ENCODE data around the gene OGDH. TPM values are rescaled to one million over a fixed set of nuclear protein-coding genes. Genes with fewer than 3 reads are reported as not detected.

Gene OGDH
- total and polyA plus RNA-seq, 4 experiments from 2014 or later: 42.2 to 126 (median 88.8) TPM

- POLR2A ChIA-PET (ENCODE audit: partially characterized antibody): interaction anchor here (4.2 kb wide), 1 partner anchor 19 kb away, joined by 24 read pairs; the partner anchor contains the start of gene TMED4
- no peak overlapping the region for H3K27ac ChIP-seq (ENCODE audit: low read depth, low read length)
These were observed 43.2 kb upstream of the OGDH start for GRCh38 chr7:44563171-44563679.

DNA sequence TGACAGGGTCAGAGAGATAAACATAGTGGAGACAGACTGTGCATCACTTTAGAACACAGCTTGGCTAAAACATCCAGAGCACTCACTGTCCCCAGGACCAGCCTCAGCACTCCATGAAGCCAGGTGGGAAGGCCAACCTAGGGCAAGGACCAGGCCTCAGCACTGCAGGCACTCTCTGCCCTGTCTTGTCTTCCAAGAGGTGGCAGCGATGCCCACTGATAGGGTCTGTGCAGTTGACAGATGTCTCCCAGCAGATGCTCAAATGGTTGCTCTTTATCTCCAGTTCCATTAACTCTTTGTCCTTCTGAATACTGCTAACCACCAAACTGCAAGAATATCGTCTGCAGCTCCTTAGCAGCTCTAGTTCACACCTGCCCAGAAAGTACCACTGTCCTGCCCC lies 41.8 kb upstream of the OGDH start:
- Mint-ChIP-seq H3K9me3 (peaks cover 0 to 2% (median 0%) of the 10 kb centered on the region in 8 donors), H3K4me1 (peaks cover 1 to 11% (median 7%) of the 10 kb centered on the region in 4 donors), H3K27ac (peak overlapping the region in 3 of 7 donors; percentile 25 to 66 (median 58)), H3K27me3 (no peaks in the 10 kb centered on the region), H3K36me3 (peaks cover 37 to 52% of the 10 kb centered on the region in 2 donors), H3K4me3 (no peak overlapping the region)
- no peak for DNase-seq
- ChIA-PET POLR2A (ENCODE audit: partially characterized antibody) (interaction anchor here (1.3 to 4.2 kb wide), 6 partner anchors 10 to 283 kb away, joined by 4 to 24 read pairs (median 8); partner anchors contain the start of genes DDX56, NUDCD3 and TMED4), CTCF (ENCODE audit: partially characterized antibody) (interaction anchor here (0.9 to 5.1 kb wide), 31 partner anchors 8 to 545 kb away, joined by 3 to 36 read pairs (median 4); partner anchors contain the start of genes DDX56, H2AZ2, TMED4 and YKT6)
- no peaks in the 10 kb centered on the region for H3K9me3 ChIP-seq (ENCODE audit: control insufficient read depth in 1 of 2, low read length in 2 of 2)
- H3K36me3 ChIP-seq (ENCODE audit: insufficient read depth, low read length): peaks cover 38% of the 10 kb centered on the region
- H3K4me3 ChIP-seq (ENCODE audit: low read length in 2 of 2): no peak overlapping the region
- H3K27ac ChIP-seq (ENCODE audit: low read depth, low read length): no peak overlapping the region
- intact Hi-C loops (cut with micrococcal nuclease): loop anchor here (1.0 to 2.0 kb wide), 2 partner anchors 74 to 216 kb away; partner anchors contain the start of gene NUDCD3
- peaks cover 10% of the 10 kb centered on the region for H3K4me1 ChIP-seq (ENCODE audit: insufficient read depth, low read length)
- H3K27me3 ChIP-seq (ENCODE audit: insufficient read depth, low read length): no peaks in the 10 kb centered on the region

More at GRCh38 chr7:44563171-44563679, 43.2 kb upstream of the OGDH start:
- H3K27ac Mint-ChIP-seq: peak overlapping the region in 3 of 7 donors; percentile 22 to 55 (median 30)
- CTCF ChIA-PET (ENCODE audit: partially characterized antibody): interaction anchor here (3.0 to 3.3 kb wide), 3 partner anchors 12 to 322 kb away, joined by 13 to 36 read pairs (median 31); partner anchors contain the start of gene DDX56
- intact Hi-C loops (cut with micrococcal nuclease): no loop called here
- Histone ChIP-seq H3K27me3 (ENCODE audit: insufficient read depth, low read length) (no peaks in the 10 kb centered on the region), H3K4me1 (ENCODE audit: insufficient read depth, low read length) (peaks cover 10% of the 10 kb centered on the region), H3K36me3 (ENCODE audit: insufficient read depth, low read length) (peaks cover 24% of the 10 kb centered on the region), H3K4me3 (ENCODE audit: low read length in 2 of 2) (no peak overlapping the region), H3K9me3 (ENCODE audit: control insufficient read depth in 1 of 2, low read length in 2 of 2) (no peaks in the 10 kb centered on the region)
- DNase-seq: no peak
- H3K9me3 Mint-ChIP-seq: peaks cover 0 to 2% (median 0%) of the 10 kb centered on the region in 8 donors
- peaks cover 25 to 40% of the 10 kb centered on the region in 2 donors for H3K36me3 Mint-ChIP-seq
- no peaks in the 10 kb centered on the region for H3K27me3 Mint-ChIP-seq
- H3K4me3 Mint-ChIP-seq: no peak overlapping the region
- H3K4me1 Mint-ChIP-seq: peaks cover 1 to 10% (median 7%) of the 10 kb centered on the region in 4 donors

GRCh38 chr7:44565097-44565794 lies 41.2 kb upstream of the OGDH start:
- no peak overlapping the region for H3K4me3 ChIP-seq (ENCODE audit: low read length in 2 of 2)

DNA sequence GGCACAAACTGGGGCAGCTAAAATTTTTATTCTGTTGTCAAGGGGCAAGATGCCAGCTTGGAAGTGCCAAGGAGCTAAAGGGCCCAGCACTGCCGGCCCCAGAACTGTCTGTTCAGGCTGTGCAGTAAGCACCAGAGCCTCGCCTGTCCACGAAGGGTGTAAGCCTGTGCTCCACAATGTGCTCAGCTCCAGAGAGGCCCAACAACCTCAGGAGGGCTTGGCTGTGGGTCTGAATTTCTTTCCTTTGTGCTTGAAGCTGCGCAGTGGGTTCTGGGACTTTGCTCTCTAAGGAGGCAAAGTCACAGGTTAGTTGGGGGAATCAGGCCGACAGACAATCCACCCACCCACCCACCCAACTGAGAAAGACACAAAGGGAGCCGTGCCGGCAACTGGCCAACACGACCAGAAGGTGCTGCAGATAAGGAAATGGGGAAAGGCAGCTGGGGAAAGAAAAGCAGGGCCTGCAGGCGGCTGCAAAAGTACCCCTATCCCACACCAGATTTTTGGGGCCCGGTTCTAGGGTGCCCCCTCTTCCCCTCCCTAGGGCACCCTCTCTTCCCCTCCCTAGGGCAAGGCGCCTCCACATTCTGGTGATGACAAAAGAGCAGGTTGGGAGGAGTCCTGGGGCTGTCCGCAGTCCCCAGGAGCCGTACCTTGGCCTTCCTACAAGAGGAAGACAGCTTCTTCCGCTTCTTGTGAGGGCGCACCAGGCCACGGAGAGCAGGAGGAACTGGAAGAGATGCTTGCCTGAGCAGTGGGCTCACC lies 40.5 kb upstream of the OGDH start:
- Mint-ChIP-seq H3K27ac (peak overlapping the region in 6 of 7 donors; percentile 50 to 87 (median 72)), H3K9me3 (no peaks in the 10 kb centered on the region), H3K36me3 (peaks cover 41 to 64% of the 10 kb centered on the region in 2 donors), H3K27me3 (no peaks in the 10 kb centered on the region), H3K4me1 (peaks cover 1 to 11% (median 7%) of the 10 kb centered on the region in 4 donors), H3K4me3 (no peak overlapping the region)
- Histone ChIP-seq H3K27ac (ENCODE audit: low read depth, low read length) (no peak overlapping the region), H3K4me1 (ENCODE audit: insufficient read depth, low read length) (peaks cover 10% of the 10 kb centered on the region), H3K4me3 (ENCODE audit: low read length in 2 of 2) (no peak overlapping the region), H3K27me3 (ENCODE audit: insufficient read depth, low read length) (no peaks in the 10 kb centered on the region), H3K9me3 (ENCODE audit: control insufficient read depth in 1 of 2, low read length in 2 of 2) (no peaks in the 10 kb centered on the region), H3K36me3 (ENCODE audit: insufficient read depth, low read length) (peaks cover 51% of the 10 kb centered on the region)
- CTCF ChIA-PET (ENCODE audit: partially characterized antibody): interaction anchor here (0.6 to 5.1 kb wide), 46 partner anchors 9 to 571 kb away, joined by 3 to 36 read pairs (median 4); partner anchors contain the start of genes DBNL, DDX56, H2AZ2 and TMED4
- POLR2A ChIA-PET (ENCODE audit: partially characterized antibody): interaction anchor here (0.8 to 4.2 kb wide), 7 partner anchors 8 to 319 kb away, joined by 3 to 24 read pairs (median 5); partner anchors contain the start of genes DDX56, NUDCD3, PURB and TMED4
- intact Hi-C loops (cut with micrococcal nuclease): loop anchor here (1.0 to 2.0 kb wide), 2 partner anchors 75 to 218 kb away; partner anchors contain the start of gene NUDCD3
- DNase-seq: no peak

More at GRCh38 chr7:44565097-44565794, 41.2 kb upstream of the OGDH start:
- Histone ChIP-seq H3K27me3 (ENCODE audit: insufficient read depth, low read length) (no peaks in the 10 kb centered on the region), H3K4me1 (ENCODE audit: insufficient read depth, low read length) (peaks cover 10% of the 10 kb centered on the region), H3K9me3 (ENCODE audit: control insufficient read depth in 1 of 2, low read length in 2 of 2) (no peaks in the 10 kb centered on the region), H3K36me3 (ENCODE audit: insufficient read depth, low read length) (peaks cover 44% of the 10 kb centered on the region), H3K27ac (ENCODE audit: low read depth, low read length) (no peak overlapping the region)
- intact Hi-C loops (cut with micrococcal nuclease): loop anchor here (1.0 to 2.0 kb wide), 2 partner anchors 74 to 217 kb away; partner anchors contain the start of gene NUDCD3
- ChIA-PET CTCF (ENCODE audit: partially characterized antibody) (interaction anchor here (0.6 to 5.1 kb wide), 50 partner anchors 9 to 572 kb away, joined by 3 to 36 read pairs (median 4); partner anchors contain the start of genes DDX56, H2AZ2, TMED4 and YKT6), POLR2A (ENCODE audit: partially characterized antibody) (interaction anchor here (0.8 to 4.2 kb wide), 7 partner anchors 9 to 320 kb away, joined by 3 to 24 read pairs (median 5); partner anchors contain the start of genes DDX56, NUDCD3, PURB and TMED4)
- peaks cover 1 to 11% (median 7%) of the 10 kb centered on the region in 4 donors for H3K4me1 Mint-ChIP-seq
- peaks cover 41 to 59% of the 10 kb centered on the region in 2 donors for H3K36me3 Mint-ChIP-seq
- DNase-seq: peak; percentile 50 to 67 (median 58)
- H3K27me3 Mint-ChIP-seq: no peaks in the 10 kb centered on the region
- H3K27ac Mint-ChIP-seq: peak overlapping the region in 6 of 7 donors; percentile 50 to 87 (median 72)
- H3K4me3 Mint-ChIP-seq: peak overlapping the region in 1 of 8 donors; percentile 11
- no peaks in the 10 kb centered on the region for H3K9me3 Mint-ChIP-seq

- peaks cover 10% of the 10 kb centered on the region for H3K4me1 ChIP-seq (ENCODE audit: insufficient read depth, low read length)
- H3K36me3 Mint-ChIP-seq: peaks cover 46 to 70% of the 10 kb centered on the region in 2 donors
- intact Hi-C loops (cut with micrococcal nuclease): no loop called here
- peaks cover 1 to 11% (median 7%) of the 10 kb centered on the region in 4 donors for H3K4me1 Mint-ChIP-seq
- H3K4me3 Mint-ChIP-seq: no peak overlapping the region
- ChIA-PET POLR2A (ENCODE audit: partially characterized antibody) (interaction anchor here (4.2 kb wide), 1 partner anchor 15 kb away, joined by 24 read pairs; the partner anchor contains the start of gene TMED4), CTCF (ENCODE audit: partially characterized antibody) (interaction anchor here (0.6 to 5.1 kb wide), 8 partner anchors 15 to 547 kb away, joined by 3 to 32 read pairs (median 5); partner anchors contain the start of genes DBNL and TMED4)
- no peak overlapping the region for H3K4me3 ChIP-seq (ENCODE audit: low read length in 2 of 2)
- H3K27ac ChIP-seq (ENCODE audit: low read depth, low read length): no peak overlapping the region
- no peaks in the 10 kb centered on the region for H3K9me3 Mint-ChIP-seq
- no peak for DNase-seq
- H3K27ac Mint-ChIP-seq: peak overlapping the region in 3 of 7 donors; percentile 4 to 79 (median 33)
- no peaks in the 10 kb centered on the region for H3K27me3 Mint-ChIP-seq
- H3K27me3 ChIP-seq (ENCODE audit: insufficient read depth, low read length): no peaks in the 10 kb centered on the region
- peaks cover 58% of the 10 kb centered on the region for H3K36me3 ChIP-seq (ENCODE audit: insufficient read depth, low read length)
- H3K9me3 ChIP-seq (ENCODE audit: control insufficient read depth in 1 of 2, low read length in 2 of 2): no peaks in the 10 kb centered on the region
These were observed 39.7 kb upstream of the OGDH start for GRCh38 chr7:44566680-44567079.

GRCh38 chr7:44567884-44568283 lies 38.5 kb upstream of the OGDH start:
- H3K4me3 Mint-ChIP-seq: no peak overlapping the region
- no peak overlapping the region for H3K27ac ChIP-seq (ENCODE audit: low read depth, low read length)
- peaks cover 53 to 81% of the 10 kb centered on the region in 2 donors for H3K36me3 Mint-ChIP-seq
- H3K27me3 ChIP-seq (ENCODE audit: insufficient read depth, low read length): no peaks in the 10 kb centered on the region
- H3K4me1 Mint-ChIP-seq: peaks cover 8 to 19% (median 15%) of the 10 kb centered on the region in 4 donors
- no peak for DNase-seq
- POLR2A ChIA-PET (ENCODE audit: partially characterized antibody): interaction anchor here (1.0 to 1.4 kb wide), 4 partner anchors 9 to 78 kb away, joined by 3 to 4 read pairs (median 3); partner anchors contain the start of gene NUDCD3
- no peak overlapping the region for H3K4me3 ChIP-seq (ENCODE audit: low read length in 2 of 2)
- no peaks in the 10 kb centered on the region for H3K9me3 Mint-ChIP-seq
- peak overlapping the region in 2 of 7 donors; percentile 66 to 78 for H3K27ac Mint-ChIP-seq
- no peaks in the 10 kb centered on the region for H3K27me3 Mint-ChIP-seq
- intact Hi-C loops (cut with micrococcal nuclease): no loop called here
- peaks cover 22% of the 10 kb centered on the region for H3K4me1 ChIP-seq (ENCODE audit: insufficient read depth, low read length)
- no peaks in the 10 kb centered on the region for H3K9me3 ChIP-seq (ENCODE audit: control insufficient read depth in 1 of 2, low read length in 2 of 2)
- CTCF ChIA-PET (ENCODE audit: partially characterized antibody): interaction anchor here (0.8 to 5.1 kb wide), 3 partner anchors 13 to 547 kb away, joined by 3 to 32 read pairs (median 3); partner anchors contain the start of gene TMED4
- peaks cover 70% of the 10 kb centered on the region for H3K36me3 ChIP-seq (ENCODE audit: insufficient read depth, low read length)
